Measurements from ENCODE around the gene SPATC1L. TPM values are rescaled to one million over a fixed set of nuclear protein-coding genes. Genes with fewer than 3 reads are reported as not detected.

SPATC1L gene
- total RNA-seq, 1 donor from 2014 or later, result 14.1 TPM

DNA sequence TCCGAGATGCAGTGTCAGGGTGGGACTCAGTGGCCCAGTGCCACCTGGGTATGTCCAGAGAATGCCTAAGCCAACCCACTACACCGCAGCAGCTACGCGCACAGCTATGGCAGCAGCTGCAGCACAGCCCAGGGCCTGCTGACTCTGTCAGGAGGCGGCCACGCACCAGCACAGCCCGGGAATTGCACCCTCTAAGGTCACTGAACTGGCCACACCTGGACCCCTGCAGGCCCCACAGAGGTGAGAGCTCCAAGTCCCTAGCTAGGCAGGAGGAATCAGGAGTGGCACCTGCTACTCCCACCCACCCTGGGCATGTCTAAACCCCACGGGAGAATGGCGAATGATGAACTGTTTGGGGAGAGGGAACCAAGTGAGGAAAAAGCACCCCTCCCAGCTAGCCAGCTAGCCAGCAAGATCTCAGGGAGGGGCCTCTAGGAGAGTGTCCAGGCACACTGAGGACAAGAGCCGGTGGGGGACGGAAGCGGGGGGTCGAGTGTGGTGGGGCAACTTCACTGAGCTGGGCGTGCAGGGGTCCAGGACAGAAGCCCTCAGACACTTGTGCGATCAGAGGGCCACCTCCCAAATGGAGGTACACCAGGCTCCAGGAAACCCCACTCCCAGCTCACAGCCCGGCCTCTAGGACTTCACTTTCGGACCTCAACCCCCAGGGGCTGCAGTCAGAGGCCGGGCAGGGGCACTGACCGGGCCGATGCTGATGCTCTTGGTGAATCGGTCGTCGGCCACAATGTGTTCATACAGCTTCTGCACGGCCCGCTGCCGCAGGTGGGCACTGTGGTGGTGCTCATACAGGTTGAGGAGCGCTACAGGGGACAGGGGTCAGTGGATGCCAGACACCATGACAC lies 30.4 kb upstream of the SPATC1L start:
- TF ChIP-seq, protein P1, sequence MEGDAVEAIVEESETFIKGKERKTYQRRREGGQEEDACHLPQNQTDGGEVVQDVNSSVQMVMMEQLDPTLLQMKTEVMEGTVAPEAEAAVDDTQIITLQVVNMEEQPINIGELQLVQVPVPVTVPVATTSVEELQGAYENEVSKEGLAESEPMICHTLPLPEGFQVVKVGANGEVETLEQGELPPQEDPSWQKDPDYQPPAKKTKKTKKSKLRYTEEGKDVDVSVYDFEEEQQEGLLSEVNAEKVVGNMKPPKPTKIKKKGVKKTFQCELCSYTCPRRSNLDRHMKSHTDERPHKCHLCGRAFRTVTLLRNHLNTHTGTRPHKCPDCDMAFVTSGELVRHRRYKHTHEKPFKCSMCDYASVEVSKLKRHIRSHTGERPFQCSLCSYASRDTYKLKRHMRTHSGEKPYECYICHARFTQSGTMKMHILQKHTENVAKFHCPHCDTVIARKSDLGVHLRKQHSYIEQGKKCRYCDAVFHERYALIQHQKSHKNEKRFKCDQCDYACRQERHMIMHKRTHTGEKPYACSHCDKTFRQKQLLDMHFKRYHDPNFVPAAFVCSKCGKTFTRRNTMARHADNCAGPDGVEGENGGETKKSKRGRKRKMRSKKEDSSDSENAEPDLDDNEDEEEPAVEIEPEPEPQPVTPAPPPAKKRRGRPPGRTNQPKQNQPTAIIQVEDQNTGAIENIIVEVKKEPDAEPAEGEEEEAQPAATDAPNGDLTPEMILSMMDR (IDR thresholded peaks at IDR 0.05), result no peak
- Mint-ChIP-seq H3K4me1 (ENCODE audit: low read depth) (peaks cover 7% of the 10 kb centered on the region), H3K4me3 (ENCODE audit: unreplicated experiment) (no peak overlapping the region), H3K27ac (ENCODE audit: unreplicated experiment) (peak overlapping the region; percentile 36), H3K9me3 (ENCODE audit: low read depth) (no peaks in the 10 kb centered on the region), H3K27me3 (ENCODE audit: low read depth) (no peaks in the 10 kb centered on the region), H3K36me3 (ENCODE audit: low read depth) (peaks cover 17% of the 10 kb centered on the region)
- peak; percentile 88 for DNase-seq (ENCODE audit: low spot score)

DNA sequence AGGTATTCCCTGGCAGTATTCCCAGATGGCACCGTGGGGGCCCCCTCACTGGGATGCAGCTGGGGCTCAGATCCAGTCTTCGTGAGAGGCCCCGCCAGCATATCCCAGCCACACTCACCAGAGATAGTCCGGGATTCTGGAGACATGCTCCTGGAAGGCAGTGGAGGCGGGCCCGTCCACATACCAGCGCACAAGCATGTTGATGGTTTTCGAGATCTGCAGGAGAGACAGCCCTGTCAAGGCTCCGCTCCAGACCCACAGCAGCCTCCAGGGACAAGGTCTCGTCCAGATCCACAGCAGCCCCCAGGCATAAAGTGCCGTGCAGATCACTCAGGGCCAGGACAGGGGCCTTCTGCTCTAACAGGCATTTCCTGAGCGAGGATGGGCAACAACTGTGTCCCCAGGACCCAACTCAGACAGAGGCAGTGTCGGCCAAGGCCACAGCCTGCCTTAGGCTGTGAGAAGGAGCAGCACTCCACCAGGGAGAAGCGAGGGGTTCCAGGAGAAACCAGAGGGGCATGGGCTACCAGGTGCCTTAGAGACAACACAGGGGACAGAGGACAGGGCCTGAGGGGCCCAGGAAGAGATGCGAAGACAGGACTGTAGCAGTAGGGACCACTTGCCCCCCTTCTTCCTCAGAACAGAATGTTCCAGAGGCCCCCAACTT lies 29.5 kb upstream of the SPATC1L start:
- Mint-ChIP-seq H3K4me3 (ENCODE audit: unreplicated experiment) (no peak overlapping the region), H3K27me3 (ENCODE audit: low read depth) (no peaks in the 10 kb centered on the region), H3K9me3 (ENCODE audit: low read depth) (no peaks in the 10 kb centered on the region), H3K27ac (ENCODE audit: unreplicated experiment) (peak overlapping the region; percentile 39), H3K4me1 (ENCODE audit: low read depth) (peaks cover 7% of the 10 kb centered on the region), H3K36me3 (ENCODE audit: low read depth) (peaks cover 13% of the 10 kb centered on the region)
- TF ChIP-seq, protein P1 (IDR thresholded peaks at IDR 0.05), result no peak
- DNase-seq (ENCODE audit: low spot score), result peak; percentile 81

DNA sequence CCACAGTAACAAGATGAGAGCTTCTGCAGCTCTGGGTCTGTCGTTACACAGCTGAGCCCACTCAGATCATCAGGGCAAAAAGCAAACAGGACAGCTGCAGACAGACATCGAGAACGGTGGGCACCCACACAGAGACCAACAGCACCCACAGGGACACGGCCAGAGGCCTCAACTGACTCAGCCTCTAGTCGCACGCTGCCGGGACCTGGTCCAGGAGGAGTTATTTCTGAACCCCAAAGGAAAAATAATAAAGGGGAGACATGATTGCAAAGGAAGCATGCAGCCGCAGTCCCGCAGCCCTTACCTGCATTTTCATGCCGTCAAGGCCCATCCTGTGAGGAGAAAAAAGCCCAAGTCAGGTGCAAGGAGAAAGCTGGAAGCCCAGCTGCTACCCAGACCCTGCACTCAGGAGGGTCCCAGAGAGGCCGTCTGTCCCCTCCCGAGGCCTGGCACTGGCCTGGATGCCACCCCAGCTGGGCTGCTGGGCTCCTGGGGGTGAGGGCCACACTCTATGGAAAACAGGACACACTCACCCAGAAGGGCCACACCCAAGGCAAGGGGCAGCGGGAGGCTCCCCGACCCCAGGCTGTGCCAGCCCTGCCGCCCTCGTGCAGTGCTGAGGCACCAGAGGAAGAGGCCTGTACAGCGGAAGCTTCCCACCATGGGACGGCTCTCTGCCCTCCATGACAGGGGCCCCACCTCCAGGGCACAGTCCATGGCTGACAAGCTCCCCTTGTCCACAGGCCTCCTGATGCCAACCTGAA lies 28.6 kb upstream of the SPATC1L start:
- Mint-ChIP-seq H3K27me3 (ENCODE audit: low read depth) (no peaks in the 10 kb centered on the region), H3K4me3 (ENCODE audit: unreplicated experiment) (no peak overlapping the region), H3K9me3 (ENCODE audit: low read depth) (no peaks in the 10 kb centered on the region), H3K4me1 (ENCODE audit: low read depth) (peaks cover 7% of the 10 kb centered on the region), H3K27ac (ENCODE audit: unreplicated experiment) (no peak overlapping the region), H3K36me3 (ENCODE audit: low read depth) (peaks cover 13% of the 10 kb centered on the region)
- peak; percentile 86 for DNase-seq (ENCODE audit: low spot score)
- TF ChIP-seq, protein P1 (IDR thresholded peaks at IDR 0.05), result no peak

- TF ChIP-seq, protein P1 (IDR thresholded peaks at IDR 0.05), result no peak
- no peaks in the 10 kb centered on the region for H3K9me3 Mint-ChIP-seq (ENCODE audit: low read depth)
- peaks cover 18% of the 10 kb centered on the region for H3K36me3 Mint-ChIP-seq (ENCODE audit: low read depth)
Observed at GRCh38 chr21:46211786-46212720, 27.8 kb upstream of the SPATC1L start.

More at GRCh38 chr21:46211786-46212720, 27.8 kb upstream of the SPATC1L start:
- H3K4me3 Mint-ChIP-seq (ENCODE audit: unreplicated experiment), result no peak overlapping the region
- no peaks in the 10 kb centered on the region for H3K27me3 Mint-ChIP-seq (ENCODE audit: low read depth)
- no peak overlapping the region for H3K27ac Mint-ChIP-seq (ENCODE audit: unreplicated experiment)
- H3K4me1 Mint-ChIP-seq (ENCODE audit: low read depth), result peaks cover 7% of the 10 kb centered on the region
- DNase-seq (ENCODE audit: low spot score), result peak; percentile 84

All from chondrocyte (in vitro differentiated cells).